GM12874 (cell line): Measurements from ENCODE around the gene FHIT.

Source experiments
- TF ChIP-seq, protein P1 (sequence below): IDR thresholded peaks from 2 replicates; pipeline ENCODE4 v1.5.1; 2011; ENCODE audit warnings: low read depth, mild to moderate bottlenecking, control low read depth, low read length, moderate library complexity; ENCODE audit not compliant: insufficient read depth

The FHIT gene

GRCh38 chr3:60967141-60967540 lies 284.1 kb downstream of the FHIT start:
- TF ChIP-seq, protein P1, sequence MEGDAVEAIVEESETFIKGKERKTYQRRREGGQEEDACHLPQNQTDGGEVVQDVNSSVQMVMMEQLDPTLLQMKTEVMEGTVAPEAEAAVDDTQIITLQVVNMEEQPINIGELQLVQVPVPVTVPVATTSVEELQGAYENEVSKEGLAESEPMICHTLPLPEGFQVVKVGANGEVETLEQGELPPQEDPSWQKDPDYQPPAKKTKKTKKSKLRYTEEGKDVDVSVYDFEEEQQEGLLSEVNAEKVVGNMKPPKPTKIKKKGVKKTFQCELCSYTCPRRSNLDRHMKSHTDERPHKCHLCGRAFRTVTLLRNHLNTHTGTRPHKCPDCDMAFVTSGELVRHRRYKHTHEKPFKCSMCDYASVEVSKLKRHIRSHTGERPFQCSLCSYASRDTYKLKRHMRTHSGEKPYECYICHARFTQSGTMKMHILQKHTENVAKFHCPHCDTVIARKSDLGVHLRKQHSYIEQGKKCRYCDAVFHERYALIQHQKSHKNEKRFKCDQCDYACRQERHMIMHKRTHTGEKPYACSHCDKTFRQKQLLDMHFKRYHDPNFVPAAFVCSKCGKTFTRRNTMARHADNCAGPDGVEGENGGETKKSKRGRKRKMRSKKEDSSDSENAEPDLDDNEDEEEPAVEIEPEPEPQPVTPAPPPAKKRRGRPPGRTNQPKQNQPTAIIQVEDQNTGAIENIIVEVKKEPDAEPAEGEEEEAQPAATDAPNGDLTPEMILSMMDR = no peak

DNA sequence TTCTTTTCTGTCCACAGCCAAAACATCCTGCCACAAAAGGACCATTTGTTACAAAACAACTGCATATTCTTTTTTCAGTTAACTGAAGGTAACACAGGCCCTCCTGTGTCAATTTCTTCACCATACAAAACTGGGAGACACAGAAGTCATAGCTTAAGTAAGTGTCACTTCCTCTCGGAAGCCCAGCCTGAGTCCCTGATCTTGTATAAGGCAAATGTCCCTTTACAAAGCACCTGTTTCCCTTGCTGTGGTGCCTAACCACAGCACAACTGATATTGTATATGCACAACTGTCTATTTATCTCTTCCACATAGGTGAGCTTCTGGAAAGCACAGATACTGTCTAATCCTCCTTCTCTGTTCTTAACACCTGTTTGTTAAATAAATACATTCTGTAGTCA lies 293.7 kb downstream of the FHIT start:
- TF ChIP-seq, protein P1 = no peak

DNA sequence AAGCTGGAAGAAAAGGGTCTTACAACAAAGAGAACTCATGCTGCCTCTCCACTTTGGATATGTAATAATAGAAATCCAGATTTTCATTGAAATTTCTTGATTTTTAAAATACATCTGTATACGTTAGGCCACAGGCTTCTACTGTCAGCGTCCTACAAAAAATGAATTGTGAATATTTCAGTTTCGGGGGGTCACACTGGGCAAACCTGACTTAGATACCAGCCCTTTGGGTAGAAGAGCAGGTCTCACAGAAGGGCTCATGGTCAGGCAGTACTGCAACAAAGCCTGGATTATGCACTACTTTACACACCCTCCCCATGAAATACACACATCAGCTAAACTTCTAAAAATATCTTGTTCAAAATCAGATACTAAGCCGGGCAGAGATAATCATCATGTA lies 294.5 kb downstream of the FHIT start:
- TF ChIP-seq, protein P1 = no peak

GRCh38 chr3:60955034-60955433 lies 296.2 kb downstream of the FHIT start:
- TF ChIP-seq, protein P1 = no peak

- TF ChIP-seq, protein P1 = no peak
Observed at GRCh38 chr3:60954048-60954447, 297.2 kb downstream of the FHIT start.

GRCh38 chr3:60953351-60953750 lies 297.9 kb downstream of the FHIT start:
- TF ChIP-seq, protein P1 = no peak

DNA sequence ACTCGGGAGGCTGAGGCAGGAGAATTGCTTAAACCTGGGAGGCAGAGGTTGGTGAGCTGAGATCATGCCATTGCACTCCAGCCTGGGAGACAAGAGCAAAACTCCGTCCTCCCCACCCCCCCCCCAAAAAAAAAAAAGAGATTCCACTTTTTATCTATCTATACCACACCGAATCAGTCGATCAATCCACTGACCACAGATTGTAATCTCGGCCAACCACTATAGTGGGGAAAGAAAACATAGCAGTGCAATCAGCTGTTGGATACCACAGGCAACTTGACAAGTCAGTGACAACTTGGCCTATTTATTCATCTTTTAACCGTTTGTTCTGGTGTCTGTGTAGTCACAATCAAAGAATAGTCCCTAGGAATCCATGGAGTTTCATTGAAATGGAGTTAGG lies 299.2 kb downstream of the FHIT start:
- TF ChIP-seq, protein P1 = no peak

GRCh38 chr3:60949146-60949545 lies 302.1 kb downstream of the FHIT start:
- TF ChIP-seq, protein P1 = no peak
